Psoas muscle (tissue), 8 donors: ENCODE measurements around the gene DPP8. TPM values are rescaled to one million over a fixed set of nuclear protein-coding genes. Genes with fewer than 3 reads are reported as not detected.

ENCODE experiments used
- ATAC-seq, 4 donors: fragments of 200-7000 bp; cut with Tn5 transposase; one replicate each; pipeline ENCODE4 v1.9.1; 2020; ENCODE audit warnings: moderate library complexity in 3 of 4, mild to moderate bottlenecking in 2 of 4
- DNase-seq, 2 donors: peaks; one replicate each; pipeline ENCODE4 v3.0.0-alpha.2; 2020
- H3K27ac ChIP-seq: fragments of 200-600 bp; one replicate; pipeline ENCODE4 v1.8.0; 2022
- H3K27me3 ChIP-seq, 3 donors: fragments of 200-600 bp in 1 of 3; one replicate each; pipeline versions ENCODE4 v1.6.1 to v1.8.0; 2013 to 2022; ENCODE audit warnings: low read length in 2 of 3, mild to moderate bottlenecking in 2 of 3, moderate library complexity in 1 of 3; ENCODE audit not compliant: insufficient read depth in 3 of 3
- H3K36me3 ChIP-seq, 2 donors: fragments of 200-600 bp in 1 of 2; one replicate each; pipeline versions ENCODE4 v1.6.1 to v1.8.0; 2013 to 2022; ENCODE audit warnings: low read depth in 1 of 2, mild to moderate bottlenecking in 1 of 2, moderate library complexity in 1 of 2; ENCODE audit not compliant: insufficient read depth in 1 of 2
- H3K4me1 ChIP-seq: fragments of 200-600 bp; one replicate; pipeline ENCODE4 v1.8.0; 2022
- H3K4me3 ChIP-seq: fragments of 200-600 bp; one replicate; pipeline ENCODE4 v1.8.0; 2022; ENCODE audit warnings: mild to moderate bottlenecking
- H3K9me3 ChIP-seq: fragments of 200-600 bp; one replicate; pipeline ENCODE4 v1.8.0; 2022
- WGBS, 3 donors: extraction: QIAGEN DNeasy Blood & Tissue Kit; methylation state at CpG; one replicate each; pipeline versions ENCODE4 v1.1.6 to v1.1.7; 2013; 5-methylcytosine and 5-hydroxymethylcytosine counted together
- intact Hi-C, 2 donors: fragments of 100-400 bp; cut with DNase I; formaldehyde crosslinking; loops; one replicate each; pipeline versions ENCODE4 v1.11.0 to v1.14.2; 2022
- polyA plus RNA-seq, 3 donors: library from polyadenylated mRNA; stranded (reverse); fragments of 200-250 nt; gene quantifications; one replicate each; pipeline ENCODE4 v1.2.3, GENCODE V29; 2013
- total RNA-seq, 4 donors: library from RNA; stranded (reverse); fragmentation: NEBNext Ultra II Directional in 2 of 4; extraction: Animal tissue kit (Norgen Biotek cat#: 25700) in 2 of 4; gene quantifications; one replicate each; pipeline versions ENCODE4 v1.2.1 to v1.2.4, GENCODE V29; 2021 to 2023
- TF ChIP-seq, protein P1 (sequence below): fragments of 200-600 bp; IDR thresholded peaks from one replicate; pipeline ENCODE4 v1.8.0; 2022; ENCODE audit warnings: antibody characterized with exemption
- donor health status: healthy with polysubstance abuse.
- donor health status: DM: no; HTN: no; CAD: no; lungs with moderate emphysema.
- donor health status: Bipolar disorder and iron deficiency.
- donor health status: healthy.
- donor health status: DM: yes; HTN: yes; CAD: no.
- donor health status: DM: no; HTN: no; CAD: no.
- donor health status: DM: no; HTN: no; CAD: no.
- donor health status: DM: yes; HTN: yes; CAD: no.

DPP8 gene
- total and polyA plus RNA-seq, 7 donors = 9.1 to 39.6 (median 31.5) TPM

DNA sequence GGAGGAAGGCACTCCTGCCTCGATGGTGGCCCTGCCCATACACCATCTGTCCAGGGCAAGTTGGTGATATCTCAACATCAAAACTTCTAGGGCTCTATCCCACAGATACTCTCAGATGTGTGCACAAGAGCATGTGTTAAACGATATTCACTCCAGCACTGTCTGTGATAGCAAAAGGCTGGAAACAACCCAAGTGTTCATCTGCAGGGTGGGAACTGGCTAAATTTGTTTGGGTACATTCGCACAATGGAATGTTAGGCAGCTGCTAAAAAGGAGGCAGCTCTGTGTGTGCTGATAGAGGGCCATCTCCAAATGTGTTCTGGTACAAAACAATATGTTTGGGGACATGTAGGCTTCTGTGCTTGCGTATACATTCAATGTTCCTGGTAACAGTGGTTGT, 114.5 kb downstream of the DPP8 start:
- 46 to 53% (median 49%) methylated on average over 4 of the region's 4 CpGs for WGBS, 3 donors
- TF ChIP-seq, protein P1, sequence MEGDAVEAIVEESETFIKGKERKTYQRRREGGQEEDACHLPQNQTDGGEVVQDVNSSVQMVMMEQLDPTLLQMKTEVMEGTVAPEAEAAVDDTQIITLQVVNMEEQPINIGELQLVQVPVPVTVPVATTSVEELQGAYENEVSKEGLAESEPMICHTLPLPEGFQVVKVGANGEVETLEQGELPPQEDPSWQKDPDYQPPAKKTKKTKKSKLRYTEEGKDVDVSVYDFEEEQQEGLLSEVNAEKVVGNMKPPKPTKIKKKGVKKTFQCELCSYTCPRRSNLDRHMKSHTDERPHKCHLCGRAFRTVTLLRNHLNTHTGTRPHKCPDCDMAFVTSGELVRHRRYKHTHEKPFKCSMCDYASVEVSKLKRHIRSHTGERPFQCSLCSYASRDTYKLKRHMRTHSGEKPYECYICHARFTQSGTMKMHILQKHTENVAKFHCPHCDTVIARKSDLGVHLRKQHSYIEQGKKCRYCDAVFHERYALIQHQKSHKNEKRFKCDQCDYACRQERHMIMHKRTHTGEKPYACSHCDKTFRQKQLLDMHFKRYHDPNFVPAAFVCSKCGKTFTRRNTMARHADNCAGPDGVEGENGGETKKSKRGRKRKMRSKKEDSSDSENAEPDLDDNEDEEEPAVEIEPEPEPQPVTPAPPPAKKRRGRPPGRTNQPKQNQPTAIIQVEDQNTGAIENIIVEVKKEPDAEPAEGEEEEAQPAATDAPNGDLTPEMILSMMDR = no peak
- intact Hi-C loops = loop anchor here (5.0 kb wide), 3 partner anchors 34 to 129 kb away; partner anchors contain the start of gene HACD3 (in 1 of the 2)
- no peak overlapping the region for H3K27ac ChIP-seq
- DNase-seq (no peak), ATAC-seq (no peak)
- H3K9me3 ChIP-seq = no peaks in the 10 kb centered on the region
- no peak overlapping the region for H3K4me3 ChIP-seq
- H3K4me1 ChIP-seq = peaks cover 19% of the 10 kb centered on the region
- peaks cover 0 to 4% of the 10 kb centered on the region in 2 donors for H3K36me3 ChIP-seq
- no peaks in the 10 kb centered on the region for H3K27me3 ChIP-seq

DNA sequence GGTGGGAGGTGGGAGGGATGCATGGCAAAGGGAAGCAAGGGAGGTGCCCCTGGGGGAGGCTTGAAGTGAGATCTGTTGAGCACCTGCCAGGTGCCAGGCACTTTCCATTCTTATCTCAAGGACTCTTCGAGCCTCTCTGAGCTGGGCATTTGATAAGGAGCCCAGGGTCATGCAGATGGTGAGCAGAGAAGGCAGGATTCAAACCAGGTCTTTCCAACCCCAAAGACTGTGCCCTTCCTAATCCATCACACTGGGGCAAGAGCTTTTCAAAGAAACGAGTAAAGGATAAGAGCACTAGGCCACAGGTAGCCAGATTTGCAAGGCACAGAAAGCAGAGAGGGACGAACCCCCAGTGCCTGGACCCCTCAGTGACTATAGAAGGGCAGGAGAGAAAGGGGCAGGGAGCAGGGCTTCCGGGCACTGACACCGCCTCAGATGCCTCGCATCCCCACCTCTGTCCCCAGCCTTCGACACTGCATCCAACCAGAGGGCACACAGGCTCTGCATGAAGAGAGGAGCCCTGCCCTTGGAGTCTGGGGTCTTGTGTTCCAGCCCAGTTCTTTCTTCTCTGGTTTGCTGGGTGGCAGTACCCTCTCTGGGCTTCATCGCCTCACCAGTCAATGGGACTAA, 115.8 kb downstream of the DPP8 start:
- Histone ChIP-seq H3K36me3 (peaks cover 0 to 15% of the 10 kb centered on the region in 2 donors), H3K27ac (peak overlapping the region; percentile 23), H3K9me3 (no peaks in the 10 kb centered on the region), H3K4me1 (peaks cover 19% of the 10 kb centered on the region), H3K27me3 (no peaks in the 10 kb centered on the region), H3K4me3 (no peak overlapping the region)
- ATAC-seq (peak in 1 of 4 donors; percentile 1), DNase-seq (peak in 1 of 2 donors; percentile 30)
- TF ChIP-seq, protein P1 = no peak
- intact Hi-C loops = loop anchor here (2.0 to 5.0 kb wide), 5 partner anchors 21 to 131 kb away; partner anchors contain the start of genes HACD3 (in 1 of the 2) and IGDCC4 (in 1 of the 2)
- 79 to 91% (median 83%) methylated on average over 8 of the region's 8 CpGs for WGBS, 3 donors

DNA sequence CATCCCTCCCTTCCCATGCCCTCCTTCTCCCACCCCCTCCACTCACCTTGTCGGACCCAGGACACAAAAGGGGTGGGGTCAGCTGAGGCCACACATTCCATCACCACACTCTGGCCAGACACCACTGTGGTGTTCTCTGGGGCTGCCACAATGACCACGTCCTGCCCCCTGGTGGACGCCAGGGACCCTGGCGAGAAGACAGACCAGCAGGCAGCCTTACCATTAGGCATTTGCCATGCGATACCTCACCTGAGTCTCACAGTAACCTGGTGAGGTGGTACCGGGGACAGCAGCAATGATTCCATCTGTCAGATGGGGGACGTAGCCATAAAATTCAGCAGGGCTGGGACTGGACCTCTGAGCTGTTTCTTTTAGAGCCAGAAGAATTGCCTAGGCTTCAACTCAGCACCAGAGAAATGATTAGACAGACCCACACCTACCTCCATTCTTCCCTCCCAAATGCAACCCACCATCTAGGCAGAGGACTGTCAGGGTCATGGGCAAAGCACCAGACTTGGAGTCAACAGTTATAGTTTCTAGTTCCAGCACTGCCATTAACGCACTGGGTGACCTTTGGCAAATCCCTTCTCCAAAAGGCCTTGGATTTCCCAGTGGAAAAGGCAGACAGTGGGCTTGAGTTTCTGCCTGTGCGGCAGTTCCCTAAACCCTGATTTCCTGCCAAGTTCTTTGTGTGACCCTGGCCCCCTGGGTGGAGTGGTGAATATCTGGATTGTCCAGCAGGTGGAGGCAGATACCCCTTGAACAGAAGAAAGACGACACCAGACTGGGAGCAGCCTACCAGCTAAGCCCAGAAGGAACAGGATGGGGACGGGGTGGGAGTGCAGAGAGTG, 116.5 kb downstream of the DPP8 start:
- 14 to 18% (median 15%) methylated on average over 11 of the region's 11 CpGs for WGBS, 3 donors
- DNase-seq = peak; percentile 73 to 86
- TF ChIP-seq, protein P1 = peak; percentile 60
- peaks cover 0 to 2% (median under 1%) of the 10 kb centered on the region in 3 donors for H3K27me3 ChIP-seq
- intact Hi-C loops = loop anchor here (2.0 to 5.0 kb wide), 5 partner anchors 22 to 131 kb away; partner anchors contain the start of genes HACD3 (in 1 of the 2) and IGDCC4 (in 1 of the 2)
- H3K4me1 ChIP-seq = peaks cover 17% of the 10 kb centered on the region
- H3K36me3 ChIP-seq = peaks cover 0 to 17% of the 10 kb centered on the region in 2 donors
- H3K27ac ChIP-seq = peak overlapping the region; percentile 73
- peak; percentile 85 to 93 (median 90) for ATAC-seq
- no peak overlapping the region for H3K4me3 ChIP-seq
- no peaks in the 10 kb centered on the region for H3K9me3 ChIP-seq

DNA sequence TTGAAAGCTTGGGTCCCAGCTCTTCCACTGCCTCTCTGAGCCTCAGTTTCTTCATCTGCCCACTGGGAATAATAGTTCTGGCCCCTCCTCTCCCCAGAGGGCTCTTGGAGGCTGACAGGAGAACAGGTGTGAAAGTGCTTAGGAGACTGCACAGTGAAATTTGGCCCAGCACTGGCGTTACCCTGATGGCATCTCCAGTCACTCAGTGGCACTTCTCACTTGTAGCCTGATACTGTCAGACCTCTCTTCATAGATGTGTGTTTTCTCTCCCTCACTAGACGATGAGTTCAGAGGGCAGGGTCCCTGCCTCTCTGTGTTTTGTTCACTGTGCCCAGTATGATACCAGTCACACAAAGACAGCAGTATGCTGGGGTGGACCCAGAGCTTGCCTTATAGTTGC, 117.5 kb downstream of the DPP8 start:
- TF ChIP-seq, protein P1 = no peak
- Histone ChIP-seq H3K4me3 (no peak overlapping the region), H3K27me3 (peaks cover 0 to 5% (median 2%) of the 10 kb centered on the region in 3 donors), H3K9me3 (no peaks in the 10 kb centered on the region), H3K27ac (peak overlapping the region; percentile 73), H3K36me3 (peaks cover 0 to 21% of the 10 kb centered on the region in 2 donors), H3K4me1 (peaks cover 12% of the 10 kb centered on the region)
- intact Hi-C loops = loop anchor here (2.0 to 5.0 kb wide), 5 partner anchors 23 to 132 kb away; partner anchors contain the start of genes HACD3 (in 1 of the 2) and IGDCC4 (in 1 of the 2)
- WGBS, 3 donors = 13 to 51% (median 27%) methylated on average over 2 of the region's 2 CpGs
- peak in 3 of 4 donors; percentile 17 to 57 (median 44) for ATAC-seq
- DNase-seq = peak in 1 of 2 donors; percentile 36
